Measurements from ENCODE around the gene SFTPA2.
"Not testable (repeated sequence)": the region's sequence is repeated elsewhere in the genome, so short reads cannot be mapped to it uniquely, and the experiment has no call there.

SFTPA2 gene

GRCh38 chr10:79585870-79586527, 25.8 kb upstream of the SFTPA2 start:
- H3K36me3 Mint-ChIP-seq (ENCODE audit: low read depth): no peaks in the 10 kb centered on the region
- no peaks in the 10 kb centered on the region for H3K4me1 Mint-ChIP-seq
- no peak overlapping the region for H3K27ac Mint-ChIP-seq
- DNase-seq: no peak
- peaks cover 16% of the 10 kb centered on the region for H3K27me3 Mint-ChIP-seq (ENCODE audit: low read depth, poor library complexity)
- no peak for TF ChIP-seq CTCF (IDR thresholded peaks at IDR 0.05)
- no peaks in the 10 kb centered on the region for H3K9me3 Mint-ChIP-seq
- no peak overlapping the region for H3K4me3 Mint-ChIP-seq

- no peak for TF ChIP-seq CTCF (IDR thresholded peaks at IDR 0.05)
- DNase-seq: no peak
- peaks cover 6% of the 10 kb centered on the region for H3K9me3 Mint-ChIP-seq
- H3K4me1 Mint-ChIP-seq: no peaks in the 10 kb centered on the region
- H3K36me3 Mint-ChIP-seq (ENCODE audit: low read depth): no peaks in the 10 kb centered on the region
- no peak overlapping the region for H3K4me3 Mint-ChIP-seq
- H3K27me3 Mint-ChIP-seq (ENCODE audit: low read depth, poor library complexity): peaks cover 14% of the 10 kb centered on the region
- H3K27ac Mint-ChIP-seq: no peak overlapping the region
Observed at GRCh38 chr10:79583488-79584024, 23.3 kb upstream of the SFTPA2 start.

GRCh38 chr10:79582954-79583353, 22.7 kb upstream of the SFTPA2 start:
- H3K27me3 Mint-ChIP-seq (ENCODE audit: low read depth, poor library complexity): peaks cover 14% of the 10 kb centered on the region
- H3K4me1 Mint-ChIP-seq; H3K4me3 Mint-ChIP-seq; H3K36me3 Mint-ChIP-seq (ENCODE audit: low read depth); H3K9me3 Mint-ChIP-seq; H3K27ac Mint-ChIP-seq; DNase-seq: not testable (repeated sequence)

- H3K9me3 Mint-ChIP-seq: peaks cover 6% of the 10 kb centered on the region
- no peaks in the 10 kb centered on the region for H3K4me1 Mint-ChIP-seq
- no peak overlapping the region for H3K4me3 Mint-ChIP-seq
- H3K27me3 Mint-ChIP-seq (ENCODE audit: low read depth, poor library complexity): peaks cover 13% of the 10 kb centered on the region
- H3K27ac Mint-ChIP-seq: no peak overlapping the region
- H3K36me3 Mint-ChIP-seq (ENCODE audit: low read depth): no peaks in the 10 kb centered on the region
- no peak for TF ChIP-seq CTCF (IDR thresholded peaks at IDR 0.05)
- DNase-seq: no peak
Observed at GRCh38 chr10:79582096-79582495, 21.9 kb upstream of the SFTPA2 start.

GRCh38 chr10:79581044-79581443, 20.8 kb upstream of the SFTPA2 start:
- Mint-ChIP-seq H3K9me3 (peaks cover 6% of the 10 kb centered on the region), H3K27ac (no peak overlapping the region), H3K4me3 (no peak overlapping the region), H3K4me1 (no peaks in the 10 kb centered on the region), H3K27me3 (ENCODE audit: low read depth, poor library complexity) (peaks cover 16% of the 10 kb centered on the region), H3K36me3 (ENCODE audit: low read depth) (no peaks in the 10 kb centered on the region)
- DNase-seq: no peak
- no peak for TF ChIP-seq CTCF (IDR thresholded peaks at IDR 0.05)

GRCh38 chr10:79579361-79579760, 19.2 kb upstream of the SFTPA2 start:
- Mint-ChIP-seq H3K9me3 (peaks cover 16% of the 10 kb centered on the region), H3K4me3 (no peak overlapping the region), H3K27ac (no peak overlapping the region), H3K36me3 (ENCODE audit: low read depth) (no peaks in the 10 kb centered on the region), H3K27me3 (ENCODE audit: low read depth, poor library complexity) (peaks cover 19% of the 10 kb centered on the region), H3K4me1 (no peaks in the 10 kb centered on the region)
- TF ChIP-seq CTCF (IDR thresholded peaks at IDR 0.05): no peak
- no peak for DNase-seq

- H3K36me3 Mint-ChIP-seq (ENCODE audit: low read depth); DNase-seq; H3K27ac Mint-ChIP-seq; H3K4me3 Mint-ChIP-seq; H3K4me1 Mint-ChIP-seq: not testable (repeated sequence)
- peaks cover 73% of the 10 kb centered on the region for H3K9me3 Mint-ChIP-seq
- H3K27me3 Mint-ChIP-seq (ENCODE audit: low read depth, poor library complexity): peaks cover 37% of the 10 kb centered on the region
Observed at GRCh38 chr10:79570624-79571023, 10.4 kb upstream of the SFTPA2 start.

Data from nephron progenitor cell (in vitro differentiated cells).